GM19397 (cell line): ENCODE measurements around the gene TIMM13.
"Not testable (repeated sequence)": the region's sequence is repeated elsewhere in the genome, so short reads cannot be mapped to it uniquely, and the experiment has no call there.

Experiments used
- ATAC-seq: cut with Tn5 transposase; IDR thresholded peaks from one replicate; pipeline ENCODE4 v1.9.1; 2021; ENCODE audit warnings: mild to moderate bottlenecking, moderate library complexity; ENCODE audit not compliant: unreplicated experiment

Gene TIMM13

GRCh38 chr19:2432131-2432848 lies 4.9 kb upstream of the TIMM13 start:
- ATAC-seq, result no peak

DNA sequence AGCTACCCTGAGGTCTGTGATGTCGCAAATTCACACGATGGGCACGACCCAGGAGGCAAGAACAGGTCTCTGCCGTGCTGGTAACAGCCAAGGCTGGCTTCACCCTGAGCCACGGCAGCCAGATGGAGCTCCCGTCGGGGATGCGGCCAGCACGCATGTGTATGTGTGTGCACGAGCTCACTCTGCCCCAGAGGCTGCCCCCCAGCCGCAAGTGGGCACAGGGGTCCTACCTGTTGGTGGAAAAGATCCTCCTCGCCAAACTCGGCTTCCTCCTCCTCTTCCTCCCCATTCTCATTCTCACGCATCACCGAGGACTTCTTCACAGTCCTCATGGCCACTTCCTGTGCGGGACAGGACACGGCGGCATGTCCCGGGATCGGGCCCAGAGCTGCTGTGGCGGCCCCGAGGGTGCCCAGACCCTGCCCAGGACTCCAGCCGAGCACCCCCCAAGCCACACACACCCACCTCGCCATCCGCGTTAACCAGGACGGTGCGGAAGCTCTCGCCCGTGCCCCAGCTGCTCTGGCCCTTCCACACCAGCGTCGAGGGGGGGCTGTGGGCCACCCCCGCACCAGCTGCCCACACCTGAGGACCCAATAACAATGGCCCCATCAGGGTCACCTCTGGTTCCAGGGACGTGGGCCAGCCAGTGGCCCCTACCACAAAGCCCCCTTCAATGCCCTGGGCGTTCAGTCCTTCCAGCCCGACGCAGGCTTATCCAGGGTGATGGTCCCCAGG lies 4.1 kb upstream of the TIMM13 start:
- no peak for ATAC-seq

- no peak for ATAC-seq
Observed at GRCh38 chr19:2429917-2430535, 2.6 kb upstream of the TIMM13 start.

GRCh38 chr19:2428756-2429711 lies 1.6 kb upstream of the TIMM13 start:
- ATAC-seq, result no peak

DNA sequence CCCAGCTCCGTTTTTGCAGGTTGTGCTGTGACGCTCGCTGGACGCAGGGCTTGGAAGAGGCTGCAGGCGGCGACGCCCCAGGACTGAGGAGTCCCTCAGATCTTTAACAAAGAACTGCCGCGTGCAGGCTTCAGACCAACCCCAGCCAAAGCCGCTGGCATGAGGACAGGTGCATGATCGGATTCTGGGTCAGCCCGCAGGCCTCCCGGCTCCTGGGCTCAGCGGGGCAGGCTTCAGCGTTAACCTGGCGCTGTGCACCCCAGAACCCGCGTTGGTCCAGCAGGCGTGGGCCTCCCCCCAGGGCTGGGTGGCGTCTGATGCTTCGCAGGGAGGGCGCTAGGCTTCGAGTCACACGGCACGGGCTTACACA lies 920 bp upstream of the TIMM13 start:
- ATAC-seq, result no peak

DNA sequence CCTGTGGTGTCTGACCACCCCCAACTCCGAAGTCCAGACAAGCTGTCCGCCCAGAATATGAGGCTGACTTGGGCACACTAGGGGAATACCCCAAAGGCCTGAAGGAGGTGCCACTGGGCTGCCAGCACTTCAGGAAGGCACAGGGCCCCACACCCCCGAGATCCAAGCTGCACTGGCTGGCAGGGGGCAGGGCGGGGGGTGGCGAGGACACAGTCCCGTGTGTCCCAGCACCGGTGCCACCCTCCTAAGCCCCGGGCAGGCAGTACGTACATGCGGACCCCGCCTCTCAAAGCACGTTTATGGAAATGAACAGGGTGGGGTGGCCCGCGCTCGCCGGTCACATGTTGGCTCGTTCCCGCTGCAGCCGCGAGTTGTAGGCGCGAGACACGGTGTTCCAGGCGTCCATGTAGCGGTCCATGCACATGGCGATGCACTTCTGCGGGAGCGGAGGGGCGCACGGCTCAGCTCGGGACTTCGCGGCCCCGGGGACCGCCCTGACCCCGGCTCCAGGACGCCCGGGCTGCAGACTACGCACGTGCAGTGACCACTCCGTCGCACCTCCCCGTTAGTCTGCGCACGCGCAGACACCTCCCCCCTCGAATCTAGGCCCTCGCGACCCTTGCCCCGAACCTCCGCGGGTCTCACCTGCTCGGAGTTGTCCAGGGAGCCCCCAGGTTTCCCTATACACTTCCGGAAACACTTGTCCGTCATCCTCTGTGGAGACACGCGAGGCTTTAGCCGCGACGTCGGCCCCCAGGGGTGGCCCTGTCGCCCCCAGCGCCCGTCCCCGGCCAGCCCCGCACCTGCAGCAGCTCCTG lies 566 bp downstream of the TIMM13 start:
- peak; percentile 11 for ATAC-seq

DNA sequence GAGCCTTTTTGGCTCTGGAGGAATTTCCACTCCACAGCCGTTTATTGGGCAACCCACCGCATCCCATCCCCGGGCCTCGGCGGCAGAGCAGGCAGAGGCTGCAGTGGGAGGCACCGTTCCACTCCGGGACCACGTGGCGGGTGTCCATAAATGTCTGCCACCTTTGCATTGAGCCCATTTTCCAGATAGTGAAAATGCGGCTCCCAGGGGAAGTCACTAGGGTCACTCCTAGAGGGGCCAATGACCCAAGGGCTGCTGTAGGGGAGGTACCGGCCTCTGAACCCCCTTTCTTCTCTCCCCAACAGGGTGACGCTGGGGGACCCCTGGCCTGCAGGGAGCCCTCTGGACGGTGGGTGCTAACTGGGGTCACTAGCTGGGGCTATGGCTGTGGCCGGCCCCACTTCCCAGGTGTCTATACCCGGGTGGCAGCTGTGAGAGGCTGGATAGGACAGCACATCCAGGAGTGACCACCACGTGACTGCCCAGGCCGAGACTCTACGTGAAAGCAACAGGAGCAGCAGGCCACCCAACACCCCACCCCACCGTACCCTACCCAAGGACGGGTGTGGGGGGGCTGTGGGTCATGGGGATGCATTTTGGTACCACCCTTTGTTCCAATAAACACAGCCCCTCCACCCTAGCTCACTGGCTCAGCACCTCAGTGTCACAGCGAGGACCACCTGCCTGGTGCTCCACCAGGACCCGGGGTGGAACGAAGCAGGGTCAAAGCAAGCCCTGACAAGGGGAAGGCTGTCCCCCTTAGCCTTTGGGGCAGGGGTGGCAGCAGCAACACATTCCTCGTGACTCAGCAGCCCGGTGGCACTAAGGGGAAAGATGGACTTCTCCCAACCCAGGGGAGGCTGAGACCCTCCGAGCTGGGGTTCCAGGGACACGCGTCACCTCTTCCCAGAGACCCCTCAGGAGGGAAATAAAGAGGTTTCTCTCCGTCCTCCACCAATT lies 1.5 kb downstream of the TIMM13 start:
- no peak for ATAC-seq

DNA sequence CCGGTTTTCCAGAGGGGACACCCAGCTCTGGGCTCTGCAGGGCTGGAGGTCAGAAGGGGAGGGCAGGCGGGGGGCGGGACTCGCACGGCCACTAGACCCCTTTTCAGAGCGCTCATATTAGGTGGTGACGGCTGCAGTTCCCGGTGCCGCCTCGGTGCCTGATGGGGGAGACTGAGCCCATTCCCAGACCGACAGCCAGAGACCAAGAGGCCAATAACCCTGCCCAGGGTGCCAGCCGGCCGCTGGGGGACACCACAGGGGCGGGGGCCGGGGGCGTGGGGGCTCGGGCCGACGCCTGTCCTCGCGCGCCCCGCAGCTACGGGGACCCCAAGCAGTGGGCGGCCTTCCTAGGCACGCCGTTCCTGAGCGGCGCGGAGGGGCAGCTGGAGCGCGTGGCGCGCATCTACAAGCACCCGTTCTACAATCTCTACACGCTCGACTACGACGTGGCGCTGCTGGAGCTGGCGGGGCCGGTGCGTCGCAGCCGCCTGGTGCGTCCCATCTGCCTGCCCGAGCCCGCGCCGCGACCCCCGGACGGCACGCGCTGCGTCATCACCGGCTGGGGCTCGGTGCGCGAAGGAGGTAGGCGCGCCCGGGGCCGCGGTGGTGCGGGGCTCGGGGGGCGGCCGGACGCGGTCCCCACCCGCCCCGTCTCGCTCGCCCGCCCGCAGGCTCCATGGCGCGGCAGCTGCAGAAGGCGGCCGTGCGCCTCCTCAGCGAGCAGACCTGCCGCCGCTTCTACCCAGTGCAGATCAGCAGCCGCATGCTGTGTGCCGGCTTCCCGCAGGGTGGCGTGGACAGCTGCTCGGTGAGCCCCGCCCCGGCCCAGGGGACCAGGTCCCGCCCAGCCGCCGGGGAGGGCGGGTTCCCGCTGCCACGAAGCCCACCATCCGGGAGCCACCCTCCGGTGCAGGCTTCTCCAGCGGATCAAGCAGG lies 2.4 kb downstream of the TIMM13 start:
- no peak for ATAC-seq

- no peak for ATAC-seq
Observed at GRCh38 chr19:2423915-2424685, 3.3 kb downstream of the TIMM13 start.

DNA sequence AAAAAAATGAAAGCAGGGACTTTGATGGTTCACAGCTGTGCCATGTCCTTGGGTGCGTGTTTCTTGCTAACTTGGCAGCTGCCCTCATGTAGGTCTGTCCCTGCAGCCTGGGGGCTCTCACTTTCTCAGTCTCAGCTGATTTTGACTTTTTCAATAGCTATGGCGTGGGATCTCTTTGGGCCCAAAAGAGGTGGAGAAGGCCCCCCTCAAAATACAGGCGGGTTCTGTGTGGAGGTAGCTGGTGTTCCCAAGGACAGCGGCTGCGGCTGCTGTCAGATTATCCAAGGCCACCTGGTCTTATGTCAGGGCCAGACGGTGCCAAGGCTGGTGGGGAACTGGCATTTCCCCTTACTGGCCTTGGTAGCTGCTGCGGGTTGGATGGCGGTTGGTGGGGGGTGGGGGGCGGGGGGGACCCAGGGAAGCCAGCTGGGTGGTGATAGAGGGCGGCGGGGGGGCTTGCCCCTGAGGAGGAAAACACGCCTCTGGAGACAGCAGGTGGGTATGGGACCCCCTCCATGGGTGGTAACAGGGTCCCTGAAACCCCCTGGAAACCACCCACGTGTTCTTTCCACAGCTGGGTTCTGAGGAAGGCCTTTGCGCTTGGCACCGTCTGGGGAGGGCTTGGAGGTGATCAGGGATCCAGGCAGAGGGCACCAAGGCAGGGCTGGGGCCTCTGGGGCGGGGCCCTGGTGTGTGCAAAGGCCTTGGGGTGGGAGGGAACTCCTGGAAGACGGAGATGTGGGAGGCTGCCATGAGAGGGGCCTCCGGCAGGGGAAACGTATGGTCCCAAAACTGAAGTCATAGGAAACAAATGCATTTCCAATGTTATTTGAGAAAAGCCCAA lies 4.1 kb downstream of the TIMM13 start:
- ATAC-seq, result no peak

- ATAC-seq, result no peak
Observed at GRCh38 chr19:2421581-2422306, 5.6 kb downstream of the TIMM13 start.

DNA sequence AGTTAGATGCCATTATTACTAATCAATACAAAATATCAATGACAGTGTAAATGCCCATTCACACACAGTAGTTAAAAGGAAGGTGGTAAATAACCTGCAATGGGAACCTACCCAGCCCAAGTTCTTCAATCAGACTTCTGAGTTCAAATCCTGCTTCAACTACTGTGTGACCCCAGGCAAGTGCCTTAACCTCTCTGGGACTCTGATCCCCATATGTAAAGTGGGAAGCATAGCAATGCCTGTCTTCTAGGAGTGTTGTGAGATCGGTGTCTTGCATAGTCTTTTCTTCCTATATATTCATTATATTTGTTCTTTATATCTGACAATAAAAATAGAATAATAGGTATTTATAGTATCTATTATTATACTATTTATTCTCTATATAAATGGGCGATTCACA lies 6.9 kb downstream of the TIMM13 start:
- ATAC-seq, result no peak

DNA sequence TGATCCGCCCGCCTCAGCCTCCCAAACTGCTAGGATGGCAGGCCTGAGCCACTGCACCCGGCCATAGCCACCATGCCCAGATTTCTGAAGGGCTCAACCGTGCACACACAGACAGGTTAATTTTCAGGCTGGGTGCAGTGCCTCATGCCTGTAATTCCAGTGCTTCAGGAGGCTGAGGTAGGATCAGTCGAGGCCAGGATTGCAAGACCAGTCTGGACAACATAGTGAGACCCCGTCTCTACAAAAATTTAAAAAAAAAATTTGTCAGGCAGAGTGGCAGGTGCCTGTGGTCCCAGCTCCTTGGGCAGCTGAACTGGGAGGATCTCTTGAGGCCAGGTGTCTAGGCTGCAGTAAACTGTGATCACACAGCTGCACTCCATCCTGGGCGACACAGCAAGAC lies 7.6 kb downstream of the TIMM13 start:
- no peak for ATAC-seq

DNA sequence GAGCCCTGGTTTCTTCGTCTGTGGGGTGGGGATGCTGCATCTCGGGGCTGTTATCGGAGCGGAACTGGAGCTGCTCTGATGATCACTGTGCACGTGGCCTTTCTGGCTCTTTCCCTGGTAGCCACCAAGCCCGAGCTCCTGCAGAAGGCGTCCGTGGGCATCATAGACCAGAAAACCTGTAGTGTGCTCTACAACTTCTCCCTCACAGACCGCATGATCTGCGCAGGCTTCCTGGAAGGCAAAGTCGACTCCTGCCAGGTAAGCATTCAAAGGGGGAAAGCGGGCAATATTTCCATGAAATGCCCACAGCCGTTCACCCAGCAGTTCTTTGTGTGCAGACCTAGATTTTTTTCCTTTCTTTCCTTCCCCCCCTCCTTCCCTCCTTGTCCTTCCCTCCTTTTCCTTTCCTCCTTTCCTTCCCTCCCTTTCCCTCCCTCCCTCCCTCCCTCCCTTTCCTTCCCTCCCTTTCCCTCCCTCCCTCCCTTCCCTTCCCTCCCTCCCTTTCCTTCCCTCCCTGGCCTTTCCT lies 9.4 kb downstream of the TIMM13 start:
- no peak for ATAC-seq

GRCh38 chr19:2417436-2417835 lies 9.9 kb downstream of the TIMM13 start:
- not testable (repeated sequence) for ATAC-seq
